Panc1 (cell line): Measurements from ENCODE around the gene MINDY4.

Source experiments
- SIN3A ChIP-seq: IDR thresholded peaks from 2 replicates; pipeline ENCODE4 v1.6.1; 2012; ENCODE audit warnings: low read depth, mild to moderate bottlenecking, low read length, moderate library complexity, borderline replicate concordance; ENCODE audit not compliant: insufficient read depth
- TF ChIP-seq, protein P1 (sequence below): fragments of 450-650 bp; IDR thresholded peaks from 2 replicates; pipeline ENCODE4 v1.5.1; 2017; ENCODE audit warnings: mild to moderate bottlenecking

DNA sequence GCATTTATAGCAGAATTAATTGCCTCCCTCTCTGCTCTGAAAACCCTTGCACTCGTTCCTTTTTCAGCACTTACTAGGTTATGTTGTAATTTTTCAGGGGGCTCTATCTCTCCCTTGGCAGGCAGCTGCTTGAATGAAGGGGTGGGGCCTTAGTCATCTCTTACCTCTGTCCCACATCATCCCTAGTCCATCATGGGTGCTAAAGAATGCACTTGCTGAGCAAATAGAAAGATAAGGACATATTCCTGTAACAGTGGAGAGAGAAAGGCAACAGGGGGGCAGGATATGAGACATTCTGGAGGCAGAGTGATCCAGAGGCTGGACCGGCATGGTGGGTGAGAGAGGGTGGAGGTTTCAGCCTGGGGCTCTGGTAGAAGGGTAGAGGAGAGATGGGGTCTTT lies 60.0 kb downstream of the MINDY4 start:
- TF ChIP-seq, protein P1, sequence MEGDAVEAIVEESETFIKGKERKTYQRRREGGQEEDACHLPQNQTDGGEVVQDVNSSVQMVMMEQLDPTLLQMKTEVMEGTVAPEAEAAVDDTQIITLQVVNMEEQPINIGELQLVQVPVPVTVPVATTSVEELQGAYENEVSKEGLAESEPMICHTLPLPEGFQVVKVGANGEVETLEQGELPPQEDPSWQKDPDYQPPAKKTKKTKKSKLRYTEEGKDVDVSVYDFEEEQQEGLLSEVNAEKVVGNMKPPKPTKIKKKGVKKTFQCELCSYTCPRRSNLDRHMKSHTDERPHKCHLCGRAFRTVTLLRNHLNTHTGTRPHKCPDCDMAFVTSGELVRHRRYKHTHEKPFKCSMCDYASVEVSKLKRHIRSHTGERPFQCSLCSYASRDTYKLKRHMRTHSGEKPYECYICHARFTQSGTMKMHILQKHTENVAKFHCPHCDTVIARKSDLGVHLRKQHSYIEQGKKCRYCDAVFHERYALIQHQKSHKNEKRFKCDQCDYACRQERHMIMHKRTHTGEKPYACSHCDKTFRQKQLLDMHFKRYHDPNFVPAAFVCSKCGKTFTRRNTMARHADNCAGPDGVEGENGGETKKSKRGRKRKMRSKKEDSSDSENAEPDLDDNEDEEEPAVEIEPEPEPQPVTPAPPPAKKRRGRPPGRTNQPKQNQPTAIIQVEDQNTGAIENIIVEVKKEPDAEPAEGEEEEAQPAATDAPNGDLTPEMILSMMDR, result no peak
- no peak for TF ChIP-seq SIN3A
